Smooth muscle cell of the brain vasculature (primary cell): Measurements from ENCODE around the gene CASP10.
"Not testable (repeated sequence)": the region's sequence is repeated elsewhere in the genome, so short reads cannot be mapped to it uniquely, and the experiment has no call there.

ENCODE experiments used
- DNase-seq: peaks from one replicate; pipeline ENCODE4 v3.0.0-alpha.2; 2012; ENCODE audit warnings: low read depth, low spot score

Gene CASP10

DNA sequence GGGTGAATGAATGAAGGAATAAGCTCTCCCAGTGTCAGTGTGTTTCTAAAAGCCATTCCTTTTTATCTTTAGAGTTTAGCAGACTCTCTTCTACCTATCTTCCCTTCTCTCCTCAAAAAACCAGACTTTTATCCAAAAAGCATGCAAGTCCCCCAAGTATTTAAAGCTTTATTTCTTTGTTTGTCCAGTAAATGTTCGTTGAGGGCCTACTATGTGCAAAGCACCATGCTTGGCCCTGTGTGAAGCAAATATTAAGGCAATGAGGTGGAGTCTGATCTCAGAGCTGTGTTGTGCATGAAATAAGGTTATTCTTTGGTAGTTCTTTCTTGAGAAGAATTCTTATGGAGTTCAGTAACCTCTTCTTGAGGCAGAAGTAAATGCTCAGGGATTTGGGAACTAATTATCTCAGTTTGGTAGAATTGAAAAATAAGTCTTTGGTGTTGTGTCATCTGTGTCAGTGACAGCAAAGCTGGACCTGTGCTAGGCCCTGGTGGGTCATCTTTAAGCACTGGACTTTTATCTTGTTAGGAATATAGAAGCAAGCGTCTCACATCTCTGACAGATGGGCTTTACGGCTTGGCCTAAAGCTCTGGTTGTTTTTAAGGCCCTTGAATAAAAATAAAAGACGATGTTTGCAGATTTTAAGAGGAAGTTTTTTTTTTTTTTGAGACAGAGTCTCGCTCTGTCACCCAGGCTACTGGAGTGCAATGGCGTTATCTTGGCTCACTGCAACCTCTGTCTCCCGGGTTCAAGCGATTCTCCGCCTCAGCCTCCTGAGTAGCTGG, 28.1 kb upstream of the CASP10 start:
- DNase-seq = no peak

DNA sequence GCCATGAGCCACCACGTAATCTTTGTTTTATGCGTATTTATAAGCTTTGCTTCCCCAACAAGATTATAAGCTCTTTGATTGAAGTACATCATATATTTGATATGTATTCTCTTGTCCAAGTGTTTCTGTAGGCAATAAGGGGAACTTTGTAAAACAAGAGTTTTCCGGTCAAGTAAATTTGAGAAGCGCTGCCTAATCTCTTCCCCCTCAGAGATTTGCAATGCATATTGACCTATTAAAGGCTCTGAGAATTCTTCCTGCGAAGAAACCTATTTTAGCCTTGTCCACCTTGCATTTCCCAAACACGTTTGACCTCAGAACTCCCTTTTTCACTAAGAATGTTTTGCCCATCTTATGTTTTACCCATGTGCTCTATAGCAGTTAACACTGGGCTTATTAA, 26.9 kb upstream of the CASP10 start:
- DNase-seq = no peak

DNA sequence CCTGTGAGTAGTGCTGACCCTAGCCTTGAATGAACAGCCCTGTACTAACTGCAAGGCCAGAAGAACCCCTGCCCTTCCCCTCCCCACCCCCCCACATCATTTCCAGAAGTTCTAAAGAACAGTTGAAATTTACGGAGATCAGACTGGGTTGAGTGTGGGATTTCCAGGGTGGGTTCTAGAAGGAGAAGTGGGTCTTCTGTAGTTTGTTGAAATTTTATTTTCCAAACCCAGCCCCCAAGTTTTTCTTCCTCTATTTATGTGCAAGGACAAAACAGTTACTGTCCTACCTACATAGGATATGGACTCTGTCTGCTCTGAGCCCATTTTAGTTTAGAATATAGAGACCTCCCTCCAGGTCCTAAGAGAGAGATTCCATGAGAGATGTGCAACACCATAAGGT, 26.3 kb upstream of the CASP10 start:
- no peak for DNase-seq

DNA sequence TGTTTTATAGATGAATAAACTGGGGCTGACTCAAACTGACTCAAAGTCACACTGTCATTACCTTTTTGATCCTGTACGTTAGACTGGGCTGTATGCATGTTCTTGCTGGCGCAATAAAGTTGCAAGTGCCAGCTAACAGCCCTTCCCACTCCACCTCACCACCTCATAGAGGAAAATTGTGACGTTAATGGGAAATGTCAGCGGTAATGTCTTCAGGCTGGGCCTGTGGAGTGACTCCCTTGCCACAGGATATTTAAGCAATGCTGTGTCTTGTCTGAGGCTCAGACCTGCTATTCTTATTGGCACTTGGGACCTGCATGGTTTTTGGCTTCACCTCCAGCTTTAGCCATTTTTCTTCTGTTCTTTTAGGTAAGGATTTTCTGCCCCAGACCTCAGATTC, 25.2 kb upstream of the CASP10 start:
- no peak for DNase-seq

DNA sequence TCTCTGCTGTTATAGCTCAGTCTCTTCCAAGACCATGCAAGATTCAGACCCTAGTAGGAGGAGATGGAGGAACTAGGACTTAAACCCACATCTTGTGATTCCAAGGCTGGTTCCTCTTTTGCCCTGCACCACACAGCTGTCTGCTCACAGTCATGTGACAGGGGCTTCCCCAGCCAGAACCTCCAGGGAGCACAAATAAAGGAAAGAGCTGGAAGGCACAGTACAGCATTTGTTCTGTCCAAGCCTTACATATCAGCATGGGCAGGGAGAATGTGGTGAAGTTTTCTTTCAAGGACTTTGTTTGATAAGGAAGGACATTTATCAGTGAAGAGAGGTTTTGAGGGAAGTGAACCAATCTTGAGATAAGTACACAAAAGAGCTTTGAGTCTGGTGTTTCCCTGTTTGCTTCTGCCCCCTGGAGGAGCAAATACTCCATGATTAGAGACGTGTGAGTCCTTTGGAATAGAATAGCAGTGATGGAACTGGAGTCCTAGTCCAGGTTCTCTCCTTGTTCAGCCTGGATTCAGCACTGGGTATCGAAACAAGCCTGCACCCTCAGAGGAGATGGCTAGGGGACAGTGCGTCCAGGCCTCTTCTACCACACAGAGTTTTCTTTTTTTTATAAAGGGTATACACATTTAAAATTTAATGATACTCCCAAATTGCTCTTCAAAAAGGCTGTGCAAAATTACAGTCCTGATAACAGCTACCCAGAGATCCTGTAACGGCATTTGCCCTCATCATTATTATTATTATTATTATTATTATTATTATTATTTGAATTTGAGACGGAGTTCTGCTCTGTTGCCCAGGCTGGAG, 24.6 kb upstream of the CASP10 start:
- DNase-seq = peak; percentile 65

DNA sequence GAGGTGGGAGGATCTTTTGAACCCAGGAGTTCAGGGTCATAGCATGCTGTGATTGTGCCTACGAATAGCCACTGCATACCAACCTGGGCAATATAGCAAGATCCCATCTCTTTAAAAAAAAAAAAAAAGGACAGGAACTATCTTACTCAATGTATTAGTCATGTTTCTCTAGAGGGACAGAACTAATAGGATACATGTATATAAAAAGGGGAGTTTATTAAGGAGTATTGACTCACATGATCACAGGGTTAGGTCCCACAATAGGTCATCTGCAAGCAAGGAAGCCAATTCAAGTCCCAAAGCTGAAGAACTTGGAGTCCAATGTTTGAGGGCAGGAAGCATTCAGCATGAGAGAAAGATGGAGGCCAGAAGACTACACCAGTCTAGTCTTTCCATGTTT, 18.8 kb upstream of the CASP10 start:
- DNase-seq = no peak

DNA sequence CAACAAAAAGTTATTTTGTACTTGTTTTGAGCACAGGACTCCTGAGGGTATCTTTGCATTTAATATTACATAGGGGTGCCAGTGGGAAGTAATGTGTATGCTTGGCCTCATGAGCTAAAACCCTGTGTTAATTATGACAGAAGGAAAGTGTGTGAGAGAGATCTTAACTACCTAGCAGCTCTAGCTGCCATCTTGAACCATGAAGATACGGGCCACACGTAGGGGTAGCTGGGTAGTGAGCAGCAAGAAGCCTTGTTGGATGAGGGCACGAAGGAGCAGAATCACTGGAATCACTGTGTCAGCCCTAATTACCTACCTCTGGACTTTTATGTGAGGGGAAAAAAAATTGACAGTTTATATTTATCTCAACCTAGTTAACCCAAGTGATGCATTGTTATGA, 15.4 kb upstream of the CASP10 start:
- DNase-seq = no peak

DNA sequence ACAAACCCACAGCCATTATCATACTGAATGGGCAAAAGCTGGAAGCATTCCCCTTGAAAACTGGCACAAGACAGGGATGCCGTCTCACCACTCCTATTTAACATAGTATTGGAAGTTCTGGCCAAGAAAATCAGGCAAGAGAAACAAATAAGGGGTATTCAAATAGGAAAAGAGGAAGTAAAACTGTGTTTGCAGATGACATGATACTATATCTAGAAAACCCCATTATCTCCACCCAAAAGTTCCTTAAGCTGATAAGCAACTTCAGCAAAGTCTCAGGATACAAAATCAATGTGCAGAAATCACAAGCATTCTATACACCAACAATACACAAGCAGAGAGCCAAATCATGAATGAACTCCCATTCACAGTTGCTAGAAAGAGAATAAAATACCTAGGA, 14.4 kb upstream of the CASP10 start:
- not testable (repeated sequence) for DNase-seq

DNA sequence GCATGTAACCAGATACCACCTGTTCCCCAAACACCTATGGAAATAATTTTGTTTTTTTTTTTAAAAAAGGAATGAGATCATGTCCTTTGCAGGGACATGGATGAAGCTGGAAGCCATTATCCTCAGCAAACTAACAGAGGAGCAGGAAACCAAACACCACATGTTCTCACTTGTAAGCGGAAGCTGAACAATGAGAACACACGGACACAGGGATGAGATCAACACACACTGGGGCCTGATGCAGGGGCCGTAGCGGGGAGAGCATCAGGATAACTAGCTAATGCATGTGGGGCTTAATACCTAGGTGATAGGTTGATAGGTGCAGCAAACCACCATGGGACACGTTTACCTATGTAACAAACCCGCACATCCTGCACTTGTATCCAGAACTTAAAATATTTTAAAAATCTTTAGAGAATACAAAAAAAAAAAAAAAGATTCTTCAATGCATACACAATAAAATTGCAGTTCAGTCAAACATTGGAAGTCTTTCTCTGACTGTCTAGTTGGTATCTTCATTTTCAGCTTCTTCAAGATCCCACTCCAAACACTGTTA, 11.6 kb upstream of the CASP10 start:
- no peak for DNase-seq

DNA sequence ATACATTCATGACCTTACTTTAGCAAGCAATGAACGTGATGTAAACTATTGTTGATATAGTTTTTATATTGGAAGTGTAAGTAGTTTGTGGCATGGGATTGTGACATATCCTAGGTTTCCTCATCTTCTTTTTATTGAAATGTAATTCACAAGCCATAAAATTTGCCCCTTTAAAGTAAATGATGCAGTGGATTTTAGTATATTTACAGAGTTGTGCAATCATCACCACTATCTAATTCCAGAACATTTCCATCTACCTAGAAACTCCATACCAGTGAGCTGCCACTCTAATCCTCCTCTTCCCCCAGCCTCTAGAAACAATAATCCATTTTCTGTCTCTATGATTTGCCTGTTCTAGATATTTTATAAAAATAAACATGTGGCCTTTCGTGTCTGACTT, 10.7 kb upstream of the CASP10 start:
- no peak for DNase-seq

DNA sequence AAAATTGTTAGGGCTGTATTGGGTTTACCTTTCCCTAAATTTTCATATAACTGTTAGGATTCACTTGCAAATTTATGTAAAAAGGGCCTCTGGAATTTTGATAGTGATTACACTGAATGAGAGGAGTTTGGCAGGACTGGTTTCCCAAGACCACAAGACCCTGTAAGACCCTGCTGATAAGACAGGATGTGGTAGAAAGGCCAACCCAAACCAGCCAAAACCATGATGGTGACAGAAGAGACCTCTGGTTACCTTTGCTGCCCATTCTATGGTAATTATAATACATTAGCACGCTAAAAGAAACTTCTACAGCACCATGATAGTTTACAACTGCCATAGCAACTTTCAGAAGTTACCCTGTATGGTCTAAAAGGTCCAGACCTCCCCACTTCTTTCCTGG, 8.3 kb upstream of the CASP10 start:
- DNase-seq = no peak

DNA sequence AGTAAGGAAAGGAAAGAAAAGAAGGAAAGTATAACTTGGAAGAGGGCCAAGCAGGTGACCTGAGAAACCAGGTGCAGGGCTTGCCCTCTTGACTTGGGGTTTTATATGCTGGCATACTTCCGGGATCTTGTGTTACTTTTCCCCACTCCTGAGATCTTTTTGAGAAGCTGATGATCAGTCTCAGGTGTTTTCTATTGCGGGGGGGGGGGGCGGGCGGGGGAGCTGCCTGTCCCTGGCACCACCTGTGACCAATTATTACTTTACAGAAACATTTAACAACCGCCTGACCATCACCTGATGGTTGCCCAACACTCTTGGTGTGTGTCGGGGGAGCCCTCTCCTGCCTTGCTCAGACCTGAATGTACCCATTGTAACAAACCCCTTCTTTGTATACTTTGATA, 6.9 kb upstream of the CASP10 start:
- DNase-seq = no peak

DNA sequence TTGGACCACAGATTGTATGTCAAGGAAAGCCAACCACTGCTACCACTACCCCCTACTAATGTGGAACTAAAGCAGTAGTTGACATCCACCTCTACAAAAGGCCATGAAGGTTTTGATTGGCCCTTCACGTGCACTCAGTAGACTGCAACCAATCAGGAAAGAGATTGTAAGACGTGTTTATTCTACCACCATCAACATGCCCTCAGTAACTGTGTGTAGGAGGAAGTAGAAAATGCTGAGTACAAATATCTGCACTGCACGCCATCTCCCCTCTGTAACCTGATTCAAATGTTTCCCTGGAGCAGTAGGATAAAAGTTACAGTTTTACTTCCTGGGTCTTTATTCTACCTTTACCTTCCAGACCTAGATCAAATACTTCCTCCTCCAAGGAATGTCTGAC, 2.9 kb upstream of the CASP10 start:
- no peak for DNase-seq

DNA sequence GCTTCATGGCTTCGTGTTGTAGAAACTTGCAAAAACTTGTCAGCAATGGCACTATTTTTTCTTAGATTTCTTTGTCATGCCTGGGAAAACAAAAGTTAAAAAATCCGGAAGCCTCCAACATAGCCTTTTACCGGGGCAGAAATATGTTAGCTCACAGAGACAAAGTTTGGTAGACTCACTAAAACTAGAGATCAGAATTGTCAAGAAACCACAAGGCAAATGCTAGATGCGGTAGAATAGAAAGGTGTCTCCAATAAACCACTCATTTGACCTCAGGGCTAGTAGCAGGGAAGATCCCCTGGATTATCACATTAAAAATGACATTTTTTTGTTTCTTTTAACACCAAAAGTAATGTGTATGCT, 405 bp downstream of the CASP10 start:
- DNase-seq = no peak

DNA sequence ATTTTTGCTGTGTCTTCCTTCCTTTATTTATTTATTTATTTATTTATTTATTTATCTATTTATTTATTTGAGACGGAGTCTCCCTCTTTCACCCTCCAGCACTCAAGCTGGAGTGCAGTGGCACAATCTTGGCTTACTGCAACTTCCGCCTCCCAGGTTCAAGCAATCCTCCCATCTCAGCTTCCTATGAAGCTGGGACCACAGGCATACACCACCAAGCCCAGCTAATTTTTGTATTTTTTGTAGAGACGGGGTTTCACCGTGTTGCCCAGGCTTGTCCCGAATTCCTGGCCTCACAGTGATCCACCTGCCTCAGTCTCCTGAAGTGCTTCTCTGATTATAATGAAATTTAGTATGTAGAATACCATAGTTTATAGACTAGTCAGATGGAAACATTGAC, 894 bp downstream of the CASP10 start:
- not testable (repeated sequence) for DNase-seq

DNA sequence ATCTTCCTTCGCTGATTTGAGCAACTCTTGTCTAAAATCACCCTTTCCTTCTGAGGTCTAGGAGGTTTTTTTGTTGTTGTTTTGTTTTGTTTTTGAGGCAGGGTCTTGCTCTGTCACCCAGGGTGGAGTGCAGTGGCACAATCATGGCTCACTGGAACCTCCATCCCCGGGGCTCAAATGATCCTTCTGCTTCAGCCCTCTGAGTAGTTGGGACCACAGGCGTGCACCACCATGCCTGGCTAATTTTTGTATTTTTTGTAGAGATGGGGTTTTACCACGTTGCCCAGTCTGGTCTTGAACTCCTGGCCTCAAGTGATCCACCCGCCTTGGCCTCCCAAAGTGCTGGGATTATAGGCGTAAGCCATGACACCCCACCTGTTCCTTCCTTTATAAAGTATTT, 1.3 kb downstream of the CASP10 start:
- not testable (repeated sequence) for DNase-seq

DNA sequence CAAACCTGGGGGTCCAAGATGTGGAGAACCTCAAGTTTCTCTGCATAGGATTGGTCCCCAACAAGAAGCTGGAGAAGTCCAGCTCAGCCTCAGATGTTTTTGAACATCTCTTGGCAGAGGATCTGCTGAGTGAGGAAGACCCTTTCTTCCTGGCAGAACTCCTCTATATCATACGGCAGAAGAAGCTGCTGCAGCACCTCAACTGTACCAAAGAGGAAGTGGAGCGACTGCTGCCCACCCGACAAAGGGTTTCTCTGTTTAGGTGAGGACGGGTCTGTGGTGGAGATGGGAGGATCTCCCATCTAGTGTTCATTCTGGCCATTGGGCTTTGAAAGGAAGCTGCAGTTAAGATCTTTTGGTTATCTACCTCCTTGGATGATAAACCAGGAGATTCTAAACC, 2.9 kb downstream of the CASP10 start:
- DNase-seq = no peak

DNA sequence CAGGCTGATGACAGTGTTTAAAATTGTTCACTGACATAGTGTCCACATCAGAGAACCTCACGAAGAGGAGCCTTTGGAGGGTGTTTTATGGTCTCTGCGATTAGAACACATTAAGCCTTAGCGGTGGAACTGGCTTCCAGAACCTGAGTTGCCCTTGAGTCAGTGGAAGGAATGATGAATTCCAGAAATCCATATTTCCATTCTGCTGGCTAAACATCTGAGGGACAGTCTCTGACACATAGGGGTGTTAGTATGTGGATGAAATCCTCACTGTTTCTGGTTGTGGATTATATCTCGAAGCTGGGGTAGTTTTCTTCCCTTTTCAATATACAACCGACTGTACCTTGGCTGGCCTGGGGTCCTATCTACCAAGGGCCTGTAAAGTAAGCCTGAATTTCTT, 4.0 kb downstream of the CASP10 start:
- DNase-seq = no peak

DNA sequence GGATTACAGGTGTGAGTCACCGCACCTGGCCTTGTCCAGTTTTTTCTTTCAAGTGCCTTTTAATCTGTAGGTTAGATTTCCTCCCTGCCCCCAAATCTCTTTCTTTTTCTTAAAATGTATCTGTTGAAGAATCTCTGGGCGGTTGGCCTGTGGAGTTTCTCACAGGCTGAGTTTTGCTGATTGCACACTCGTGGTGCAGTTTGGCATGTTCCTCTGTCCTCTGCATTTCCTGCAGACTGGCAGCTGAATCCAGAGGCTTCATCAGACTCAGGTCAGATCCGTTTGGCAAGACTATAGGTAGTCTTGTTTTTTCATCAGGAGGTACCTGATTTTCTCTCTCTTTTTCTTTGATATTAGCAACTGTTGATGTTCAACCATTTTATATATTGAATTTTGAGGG, 5.5 kb downstream of the CASP10 start:
- DNase-seq = no peak

DNA sequence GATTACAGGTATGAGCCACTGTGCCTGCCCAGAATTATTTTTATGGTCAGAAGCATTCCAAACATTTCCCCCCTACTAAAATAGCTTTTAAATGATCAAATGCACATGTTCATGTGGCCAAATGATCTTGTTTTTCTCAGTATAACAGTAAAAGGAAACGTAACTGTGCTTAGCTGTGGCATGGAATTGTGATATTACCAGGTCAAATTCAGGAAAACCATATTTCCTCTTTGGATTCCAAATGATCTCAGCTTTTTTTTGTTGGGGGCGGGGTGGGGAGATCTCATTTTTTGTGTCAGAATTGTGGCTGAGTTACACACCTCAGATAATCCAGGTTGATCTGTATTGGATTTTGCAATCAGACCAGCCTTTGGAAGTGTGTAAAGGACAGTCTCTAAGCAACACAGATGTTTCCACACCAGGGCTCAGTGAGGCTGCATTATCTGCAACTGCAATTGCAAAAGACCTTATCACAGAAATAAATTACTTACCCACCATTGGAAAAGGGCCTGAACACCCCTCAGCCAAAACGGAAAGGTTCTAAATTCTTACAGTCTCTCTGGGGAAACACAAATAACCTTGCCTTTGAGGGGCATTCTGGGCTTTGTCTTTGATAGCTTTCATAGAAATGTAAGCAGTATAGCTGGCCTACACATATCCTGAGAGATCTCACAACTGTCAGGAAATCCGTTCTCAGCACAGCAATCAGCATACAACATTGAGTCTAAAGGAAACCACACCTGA, 8.4 kb downstream of the CASP10 start:
- no peak for DNase-seq

DNA sequence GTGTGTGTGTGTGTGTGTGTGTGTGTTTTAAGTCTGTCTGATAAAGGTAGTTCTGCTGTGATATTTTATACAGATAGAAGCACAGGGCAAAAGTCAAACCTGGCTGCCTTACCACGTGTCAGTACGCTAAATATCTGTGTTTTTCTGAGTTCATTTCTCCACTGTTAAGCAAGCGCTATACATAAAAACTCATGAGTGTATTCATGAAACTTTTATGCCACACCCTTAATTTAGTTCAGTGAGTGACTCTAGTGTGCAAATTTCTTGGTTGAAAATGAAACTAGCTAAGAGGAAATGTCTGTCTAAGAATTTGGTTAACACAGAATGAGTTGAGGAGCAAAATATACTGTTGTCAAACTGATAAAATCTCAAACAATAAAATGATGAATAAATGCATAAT, 11.2 kb downstream of the CASP10 start:
- no peak for DNase-seq

DNA sequence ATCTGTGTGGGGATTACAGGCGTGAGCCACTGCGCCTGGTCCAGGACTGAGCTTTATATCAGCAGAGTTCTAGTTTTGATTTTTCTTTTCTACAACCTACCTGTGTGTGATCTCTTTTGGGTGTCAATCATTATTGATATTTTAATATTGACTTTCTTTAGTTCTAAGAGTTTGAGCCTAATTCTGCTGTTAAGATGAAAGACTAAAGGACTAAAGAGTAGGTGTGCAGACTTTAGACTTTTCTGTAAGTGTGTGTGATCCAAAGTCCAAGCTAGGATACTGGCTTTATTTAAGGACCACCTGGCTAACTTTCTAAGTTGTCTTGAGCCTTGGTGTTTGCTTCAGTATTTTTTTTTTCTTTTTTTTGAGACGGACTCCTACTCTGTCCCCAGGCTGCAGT, 12.4 kb downstream of the CASP10 start:
- DNase-seq = no peak
